ENCODE results near the gene RPSA.
"Not testable (repeated sequence)": the region's sequence is repeated elsewhere in the genome, so short reads cannot be mapped to it uniquely, and the experiment has no call there.

RPSA gene

GRCh38 chr3:39419742-39420315 is 13.3 kb downstream of the RPSA start:
- DNase-seq (ENCODE audit: low read depth in 3 of 3): no peak

GRCh38 chr3:39420543-39420942 is 14.0 kb downstream of the RPSA start:
- no peak for DNase-seq (ENCODE audit: low read depth in 3 of 3)

- DNase-seq (ENCODE audit: low read depth in 3 of 3): no peak
Observed at GRCh38 chr3:39423436-39423970, 17.0 kb downstream of the RPSA start.

GRCh38 chr3:39426312-39426711 is 19.8 kb downstream of the RPSA start:
- no peak for DNase-seq (ENCODE audit: low read depth in 3 of 3)

GRCh38 chr3:39427506-39427905 is 21.0 kb downstream of the RPSA start:
- DNase-seq (ENCODE audit: low read depth in 3 of 3): no peak

- no peak for DNase-seq (ENCODE audit: low read depth in 3 of 3)
Observed at GRCh38 chr3:39428745-39429201, 22.3 kb downstream of the RPSA start.

- DNase-seq (ENCODE audit: low read depth in 3 of 3): no peak
Observed at GRCh38 chr3:39429466-39429865, 22.9 kb downstream of the RPSA start.

- DNase-seq (ENCODE audit: low read depth in 3 of 3): no peak
Observed at GRCh38 chr3:39432342-39432741, 25.8 kb downstream of the RPSA start.

GRCh38 chr3:39433642-39434041 is 27.1 kb downstream of the RPSA start:
- DNase-seq (ENCODE audit: low read depth in 3 of 3): no peak

- no peak for DNase-seq (ENCODE audit: low read depth in 3 of 3)
Observed at GRCh38 chr3:39434574-39434973, 28.1 kb downstream of the RPSA start.

GRCh38 chr3:39435006-39435748 is 28.7 kb downstream of the RPSA start:
- no peak for DNase-seq (ENCODE audit: low read depth in 3 of 3)

GRCh38 chr3:39438880-39439279 is 32.4 kb downstream of the RPSA start:
- DNase-seq (ENCODE audit: low read depth in 3 of 3): no peak

GRCh38 chr3:39440316-39440715 is 33.8 kb downstream of the RPSA start:
- DNase-seq (ENCODE audit: low read depth in 3 of 3): no peak

GRCh38 chr3:39443530-39443929 is 37.0 kb downstream of the RPSA start:
- DNase-seq (ENCODE audit: low read depth in 3 of 3): no peak

GRCh38 chr3:39445927-39446326 is 39.4 kb downstream of the RPSA start:
- DNase-seq (ENCODE audit: low read depth in 3 of 3): no peak

GRCh38 chr3:39446444-39446843 is 39.9 kb downstream of the RPSA start:
- DNase-seq (ENCODE audit: low read depth in 3 of 3): no peak

- DNase-seq (ENCODE audit: low read depth in 3 of 3): peak in 2 of 3 experiments; percentile 12 to 26
Observed at GRCh38 chr3:39447637-39448483, 41.3 kb downstream of the RPSA start.

GRCh38 chr3:39448506-39449233 is 42.1 kb downstream of the RPSA start:
- no peak for DNase-seq (ENCODE audit: low read depth in 3 of 3)

- no peak for DNase-seq (ENCODE audit: low read depth in 3 of 3)
Observed at GRCh38 chr3:39449796-39450195, 43.3 kb downstream of the RPSA start.

- DNase-seq (ENCODE audit: low read depth in 3 of 3): no peak
Observed at GRCh38 chr3:39453134-39453533, 46.6 kb downstream of the RPSA start.

GRCh38 chr3:39453872-39454271 is 47.4 kb downstream of the RPSA start:
- not testable (repeated sequence) for DNase-seq (ENCODE audit: low read depth in 3 of 3)
